Ovary (tissue), 3 donors: Measurements from ENCODE around the gene STAT1.

Source experiments
- CTCF ChIP-seq, 3 donors: fragments of 450-650 bp in 2 of 3; fragments of 200-600 bp in 1 of 3; IDR thresholded peaks; one replicate each; pipeline versions ENCODE4 v1.5.1 to v1.8.0; 2016 to 2022; ENCODE audit warnings: antibody characterized with exemption in 3 of 3, mild to moderate bottlenecking in 1 of 3
- EP300 ChIP-seq: sonication (generic); formaldehyde crosslinking; IDR thresholded peaks from one replicate; pipeline ENCODE4 v1.6.1; 2017; ENCODE audit warnings: antibody characterized with exemption
- POLR2A ChIP-seq: fragments of 450-650 bp; IDR thresholded peaks from one replicate; pipeline ENCODE4 v1.6.1; 2017; ENCODE audit warnings: antibody characterized with exemption, mild to moderate bottlenecking, moderate library complexity
- donor health status: DM: no; HTN: no; CAD: no.

DNA sequence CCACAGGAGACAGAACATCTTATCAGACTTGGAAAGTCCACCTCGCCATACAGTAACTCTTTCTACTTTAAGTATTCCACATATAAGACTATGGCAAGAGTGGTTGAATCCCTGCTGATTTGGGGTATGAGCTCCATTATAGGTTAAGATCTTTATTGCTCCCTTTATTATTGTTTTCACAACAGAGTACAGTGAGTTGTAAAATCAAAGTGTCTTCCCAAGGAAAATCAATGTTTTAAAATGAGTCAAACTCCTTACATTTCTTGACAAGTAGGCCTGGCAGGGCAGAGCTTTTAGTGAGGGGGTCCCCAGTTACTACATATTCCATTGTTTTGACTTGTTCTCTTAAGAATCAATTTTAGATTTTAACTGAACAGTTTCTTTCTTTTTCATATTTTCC, 49.6 kb upstream of the STAT1 start:
- TF ChIP-seq CTCF (IDR thresholded peaks at IDR 0.05) (no peak), POLR2A (no peak), EP300 (no peak)
